H1 (cell line): Measurements from ENCODE around the gene CUL4A. TPM values are rescaled to one million over a fixed set of nuclear protein-coding genes. Genes with fewer than 3 reads are reported as not detected.

ENCODE experiments used
- CTCF ChIA-PET: fragments of 300-600 bp; sonication (Branson Sonifier 250); formaldehyde crosslinking; loops from one replicate; lab custom pipeline; 2021; ENCODE audit not compliant: partially characterized antibody; lab: Charles Lee
- POLR2A ChIA-PET: fragments of 300-600 bp; sonication (Branson Sonifier 250); formaldehyde crosslinking; loops from one replicate; lab custom pipeline; 2021; ENCODE audit warnings: inconsistent platforms; ENCODE audit not compliant: partially characterized antibody; lab: Charles Lee
- DNase-seq, 2 experiments: peaks; one replicate each; pipeline versions ENCODE4 v3.0.0 to v3.0.0-alpha.2; 2010 to 2022; ENCODE audit warnings: low spot score in 2 of 2, low read depth in 1 of 2, mixed read lengths in 1 of 2
- FAIRE-seq: peaks from 2 replicates; lab custom pipeline; 2011; peaks lifted over from hg19 to GRCh38; lab: Jason Lieb, UNC
- H2AFZ ChIP-seq: 2 replicates; pipeline ENCODE4 v1.8.1; 2012; ENCODE audit warnings: low read length, inconsistent platforms
- H2AK5ac ChIP-seq: 2 replicates; pipeline ENCODE4 v1.6.1; 2013; ENCODE audit warnings: low read depth, low read length
- H2BK120ac ChIP-seq: replicated peaks from 2 replicates; pipeline ENCODE3; 2013; ENCODE audit warnings: low read depth, low read length, inconsistent platforms
- H2BK12ac ChIP-seq: 2 replicates; pipeline ENCODE4 v1.6.1; 2013; ENCODE audit warnings: low read depth, low read length
- H2BK15ac ChIP-seq: 2 replicates; pipeline ENCODE4 v1.6.1; 2013; ENCODE audit warnings: low read length
- H2BK20ac ChIP-seq: 2 replicates; pipeline ENCODE4 v1.6.1; 2013; ENCODE audit warnings: low read length
- H2BK5ac ChIP-seq: 2 replicates; pipeline ENCODE4 v1.6.1; 2013; ENCODE audit warnings: low read depth, low read length
- H3K14ac ChIP-seq: 2 replicates; pipeline ENCODE4 v1.6.1; 2013; ENCODE audit warnings: inconsistent platforms; ENCODE audit not compliant: insufficient read length
- H3K18ac ChIP-seq: 2 replicates; pipeline ENCODE4 v1.6.1; 2013; ENCODE audit warnings: low read length; ENCODE audit errors: extremely low read depth
- H3K23ac ChIP-seq: 2 replicates; pipeline ENCODE4 v1.6.1; 2013; ENCODE audit warnings: inconsistent platforms; ENCODE audit not compliant: insufficient read length
- H3K23me2 ChIP-seq: 2 replicates; pipeline ENCODE4 v1.6.1; 2013; ENCODE audit warnings: low read depth, low read length
- H3K27ac ChIP-seq: 2 replicates; pipeline ENCODE4 v1.6.1; 2011; ENCODE audit warnings: low read depth, low read length, inconsistent platforms
- H3K27me3 ChIP-seq, 4 experiments: replicated peaks in 1 of 4; 1 replicate in 1 of 4; 2 replicates in 3 of 4; pipeline versions ENCODE4 v1.6.1 to v1.8.1; 2011 to 2013; ENCODE audit warnings: low read length in 3 of 4, mild to moderate bottlenecking in 3 of 4, inconsistent platforms in 2 of 4, mixed read lengths in 2 of 4, moderate library complexity in 1 of 4; ENCODE audit not compliant: control insufficient read depth in 3 of 4, insufficient read depth in 3 of 4; ENCODE audit errors: extremely low read depth in 1 of 4
- H3K36me3 ChIP-seq, 4 experiments: 2 replicates each; pipeline versions ENCODE4 v1.6.1 to v1.8.1; 2011 to 2013; ENCODE audit warnings: mild to moderate bottlenecking in 4 of 4, low read length in 3 of 4, moderate library complexity in 2 of 4, control low read depth in 1 of 4, inconsistent platforms in 1 of 4; ENCODE audit not compliant: insufficient read depth in 4 of 4, control insufficient read depth in 2 of 4
- H3K4ac ChIP-seq: replicated peaks from 2 replicates; pipeline ENCODE3; 2013; ENCODE audit warnings: low read length, low read depth, mixed read lengths, inconsistent platforms; ENCODE audit not compliant: insufficient read length
- H3K4me1 ChIP-seq, 4 experiments: replicated peaks in 1 of 4; 1 replicate in 1 of 4; 2 replicates in 3 of 4; pipeline versions ENCODE4 v1.6.1 to v1.8.1; 2011 to 2013; ENCODE audit warnings: low read length in 3 of 4, inconsistent platforms in 2 of 4, mixed read lengths in 1 of 4; ENCODE audit not compliant: insufficient read depth in 4 of 4, control insufficient read depth in 3 of 4
- H3K4me2 ChIP-seq, 2 experiments: 2 replicates each; pipeline versions ENCODE4 v1.6.1 to v1.8.1; 2011 to 2013; ENCODE audit warnings: low read depth in 2 of 2, low read length in 2 of 2, control low read depth in 1 of 2, inconsistent platforms in 1 of 2, mild to moderate bottlenecking in 1 of 2; ENCODE audit not compliant: insufficient read depth in 1 of 2
- H3K4me3 ChIP-seq, 4 experiments: fragments of 200-600, 300-600 bp in 1 of 4; sonication (generic), shearing (Covaris generic), sonication (Bioruptor Twin) in 1 of 4; 2 replicates each; pipeline versions ENCODE4 v1.5.1 to v1.8.1; 2011 to 2016; ENCODE audit warnings: low read length in 4 of 4, low read depth in 3 of 4, control low read depth in 2 of 4, inconsistent platforms in 2 of 4, mild to moderate bottlenecking in 2 of 4, mixed read lengths in 1 of 4, moderate library complexity in 1 of 4; ENCODE audit not compliant: insufficient read depth in 2 of 4; ENCODE audit errors: extremely low read depth in 1 of 4
- H3K56ac ChIP-seq: replicated peaks from 2 replicates; pipeline ENCODE3; 2013; ENCODE audit warnings: low read depth, mild to moderate bottlenecking, mixed read lengths, low read length, inconsistent platforms; ENCODE audit not compliant: insufficient read length
- H3K79me1 ChIP-seq: 2 replicates; pipeline ENCODE4 v1.6.1; 2013; ENCODE audit warnings: low read depth, low read length, control low read depth
- H3K79me2 ChIP-seq, 2 experiments: 2 replicates each; pipeline versions ENCODE4 v1.6.1 to v1.8.1; 2012 to 2013; ENCODE audit warnings: low read length in 2 of 2, mild to moderate bottlenecking in 2 of 2, inconsistent platforms in 1 of 2; ENCODE audit not compliant: insufficient read depth in 2 of 2, control insufficient read depth in 1 of 2
- H3K9ac ChIP-seq, 4 experiments: replicated peaks in 1 of 4; 1 replicate in 1 of 4; 2 replicates in 3 of 4; pipeline versions ENCODE4 v1.6.1 to v1.8.1; 2011 to 2013; ENCODE audit warnings: low read depth in 3 of 4, low read length in 3 of 4, control low read depth in 2 of 4, mild to moderate bottlenecking in 2 of 4, moderate library complexity in 2 of 4, inconsistent platforms in 1 of 4; ENCODE audit errors: extremely low read depth in 1 of 4
- H3K9me3 ChIP-seq, 2 experiments: 2 replicates each; pipeline versions ENCODE4 v1.6.1 to v1.8.1; 2012 to 2013; ENCODE audit warnings: mild to moderate bottlenecking in 2 of 2, moderate library complexity in 2 of 2, control low read depth in 1 of 2, inconsistent platforms in 1 of 2, low read depth in 1 of 2, low read length in 1 of 2, mixed read lengths in 1 of 2; ENCODE audit not compliant: insufficient read depth in 2 of 2
- H4K20me1 ChIP-seq, 2 experiments: replicated peaks in 1 of 2; 2 replicates each; pipeline versions ENCODE3 to v1.8.1; 2011 to 2013; ENCODE audit warnings: inconsistent platforms in 2 of 2, low read length in 2 of 2, mild to moderate bottlenecking in 1 of 2; ENCODE audit not compliant: insufficient read depth in 2 of 2, control insufficient read depth in 1 of 2
- H4K5ac ChIP-seq: 2 replicates; pipeline ENCODE4 v1.6.1; 2013; ENCODE audit warnings: low read length, low read depth, mixed read lengths, inconsistent platforms; ENCODE audit not compliant: insufficient read length
- H4K8ac ChIP-seq: 2 replicates; pipeline ENCODE4 v1.8.0; 2013; ENCODE audit warnings: mild to moderate bottlenecking, moderate library complexity, low read length, inconsistent platforms; ENCODE audit not compliant: insufficient read depth; ENCODE audit errors: extremely low read depth
- H4K91ac ChIP-seq: replicated peaks from 2 replicates; pipeline ENCODE3; 2013; ENCODE audit warnings: low read length, mixed read lengths, inconsistent platforms; ENCODE audit not compliant: insufficient read length
- CBX8 ChIP-seq: fragments of 300-800, 300-1000 bp; sonication (generic); IDR thresholded peaks from 2 replicates; pipeline ENCODE4 v1.7.1; 2016; ENCODE audit warnings: low read depth, low read length, borderline replicate concordance
- CHD1 ChIP-seq: IDR thresholded peaks from 2 replicates; pipeline ENCODE4 v1.6.1; 2012; ENCODE audit warnings: low read depth, low read length, improper control_type of control experiment
- CREB1 ChIP-seq: IDR thresholded peaks from 2 replicates; pipeline ENCODE4 v1.6.1; 2012; ENCODE audit warnings: inconsistent platforms
- CTBP2 ChIP-seq: IDR thresholded peaks from 2 replicates; pipeline ENCODE4 v1.7.0; 2011; ENCODE audit warnings: borderline replicate concordance, mild to moderate bottlenecking, moderate library complexity, mixed read lengths, low read length; ENCODE audit not compliant: insufficient read depth, insufficient read length
- KDM1A ChIP-seq: fragments of 200-600, 300-600 bp; sonication (generic); IDR thresholded peaks from 2 replicates; pipeline ENCODE4 v1.7.1; 2016; ENCODE audit warnings: mild to moderate bottlenecking, low read length, borderline replicate concordance
- NRF1 ChIP-seq: IDR thresholded peaks from 2 replicates; pipeline ENCODE4 v1.6.1; 2011; ENCODE audit warnings: mild to moderate bottlenecking, low read depth, low read length, improper control_type of control experiment
- POLR2A ChIP-seq, 2 experiments: IDR thresholded peaks; 1 replicate in 1 of 2; 2 replicates in 1 of 2; pipeline ENCODE4 v1.6.1; 2011; ENCODE audit warnings: low read depth in 2 of 2, low read length in 2 of 2, mild to moderate bottlenecking in 2 of 2; ENCODE audit errors: control extremely low read depth in 1 of 2
- POU5F1 ChIP-seq: IDR thresholded peaks from 2 replicates; pipeline ENCODE4 v1.6.1; 2011; ENCODE audit warnings: low read depth, mild to moderate bottlenecking, low read length, moderate library complexity
- RBBP5 ChIP-seq: IDR thresholded peaks from 2 replicates; pipeline ENCODE4 v1.7.1; 2012; ENCODE audit warnings: low read depth, mild to moderate bottlenecking, inconsistent platforms, low read length, moderate library complexity, borderline replicate concordance
- RNF2 ChIP-seq: fragments of 200-900, 300-1000 bp; sonication (generic); IDR thresholded peaks from 2 replicates; pipeline ENCODE4 v1.7.1; 2016; ENCODE audit warnings: borderline replicate concordance, low read depth, mild to moderate bottlenecking, antibody characterized with exemption, low read length; ENCODE audit not compliant: poor library complexity, severe bottlenecking; ENCODE audit errors: missing control alignments
- SP2 ChIP-seq: IDR thresholded peaks from 2 replicates; pipeline ENCODE4 v1.6.1; 2012; ENCODE audit warnings: mild to moderate bottlenecking, low read length, inconsistent platforms
- SRF ChIP-seq: IDR thresholded peaks from 2 replicates; pipeline ENCODE4 v1.6.1; 2011; ENCODE audit warnings: mild to moderate bottlenecking, low read depth, low read length, moderate library complexity
- WGBS, 2 experiments: shearing (Covaris generic) in 1 of 2; methylation state at CpG; one replicate each; pipeline versions ENCODE4 v1.1.6 to v1.1.7; 2013 to 2015; ENCODE audit warnings: low lambda C conversion rate in 2 of 2, mixed read lengths in 2 of 2, inconsistent platforms in 1 of 2, low coverage in 1 of 2, missing lambda C conversion rate in 1 of 2; ENCODE audit not compliant: insufficient replicate concordance in 2 of 2, insufficient coverage in 1 of 2, insufficient read length in 1 of 2; ENCODE audit errors: extremely low coverage in 1 of 2, missing lambda C conversion rate in 1 of 2; 5-methylcytosine and 5-hydroxymethylcytosine counted together
- polyA plus RNA-seq, 7 experiments: library from polyadenylated mRNA; depleted of rRNA in 3 of 7; stranded (reverse) in 5 of 7; unstranded in 2 of 7; fragments of >200 nt in 5 of 7; fragments of 200-250 nt in 2 of 7; gene quantifications; 1 replicate in 5 of 7; 2 replicates in 1 of 7; 4 replicates in 1 of 7; pipeline versions ENCODE4 v1.2.1 to v1.2.3, GENCODE V29; 2011 to 2013; ENCODE audit warnings: missing spikeins in 2 of 7, mixed read lengths in 2 of 7
- total RNA-seq: library from RNA; stranded (reverse); fragmentation: NEBNext Ultra II Directional; extraction: Animal tissue kit (Norgen Biotek cat#: 25700); gene quantifications from 2 replicates; pipeline ENCODE4 v1.2.1, GENCODE V29; 2021
- TF ChIP-seq, protein P1 (sequence below): IDR thresholded peaks from 2 replicates; pipeline ENCODE4 v1.6.1; 2012; ENCODE audit warnings: inconsistent platforms

Gene CUL4A
- total and polyA plus RNA-seq, 2 of the 8 experiments (the other 6 are each of a cell fraction or from before 2014, with no cell fraction given): 54.7 to 101 TPM

DNA sequence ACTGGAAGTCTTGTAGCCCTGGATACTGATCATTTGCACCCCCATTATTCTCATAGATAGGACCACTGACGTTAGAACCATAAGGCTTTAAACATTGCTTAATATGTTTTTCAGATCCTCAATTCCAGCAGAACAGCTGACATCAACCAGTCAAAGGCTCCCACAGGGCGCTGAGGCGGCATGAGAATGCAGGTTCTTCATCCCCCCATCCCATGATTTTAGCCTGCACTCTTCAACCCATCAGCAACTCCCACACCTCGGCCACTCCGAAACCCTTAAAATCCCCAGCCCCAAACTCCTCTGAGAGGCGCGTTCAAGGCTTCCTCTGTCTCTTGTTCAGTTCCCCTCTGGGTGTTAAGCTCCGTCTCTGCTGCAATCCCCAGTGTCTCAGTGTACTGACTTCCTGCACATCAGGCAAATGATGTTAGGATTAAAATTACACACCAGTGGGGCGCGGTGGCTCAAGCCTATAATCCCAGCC lies 63.3 kb downstream of the CUL4A start:
- H4K8ac ChIP-seq: peak overlapping the region; percentile 86; the same call in 1 of the 2 replicates
- no peaks in the 10 kb centered on the region for H3K23me2 ChIP-seq
- POLR2A ChIA-PET: interaction anchor here (0.7 to 1.5 kb wide), 4 partner anchors 8 to 55 kb away, joined by 3 read pairs; no protein-coding TSS in a partner anchor
- H2AK5ac ChIP-seq: no peak overlapping the region
- H3K27me3 ChIP-seq: no peaks in the 10 kb centered on the region
- H2BK5ac ChIP-seq: no peak overlapping the region
- no peak overlapping the region for H2AFZ ChIP-seq
- no peak overlapping the region for H3K4me2 ChIP-seq
- no peak for DNase-seq
- H4K91ac ChIP-seq: no peak overlapping the region
- FAIRE-seq: no peak
- no peak overlapping the region for H3K4me3 ChIP-seq
- H3K23ac ChIP-seq: no peak overlapping the region
- no peak overlapping the region for H4K5ac ChIP-seq
- 91% methylated on average over 10 of the region's 10 CpGs; no CpG with 5 or more reads in 1 of the 2 experiments for WGBS, 2 experiments
- peaks cover 0 to 3% of the 10 kb centered on the region in 2 experiments for H4K20me1 ChIP-seq
- no peak overlapping the region for H2BK120ac ChIP-seq
- H3K27ac ChIP-seq: no peak overlapping the region
- no peak overlapping the region for H3K56ac ChIP-seq
- no peak overlapping the region for H3K14ac ChIP-seq
- no peaks in the 10 kb centered on the region; a peak in 1 of 8 replicates for H3K36me3 ChIP-seq
- no peak overlapping the region for H3K9ac ChIP-seq
- H3K9me3 ChIP-seq: no peaks in the 10 kb centered on the region
- H3K79me1 ChIP-seq: no peaks in the 10 kb centered on the region; the same call in 1 of the 2 replicates
- CTCF ChIA-PET: interaction anchor here (0.6 to 2.9 kb wide), 7 partner anchors 14 to 179 kb away, joined by 3 to 11 read pairs (median 3); no protein-coding TSS in a partner anchor
- no peak overlapping the region for H3K4ac ChIP-seq
- no peak overlapping the region for H3K18ac ChIP-seq
- H3K4me1 ChIP-seq: no peaks in the 10 kb centered on the region
- H2BK20ac ChIP-seq: no peak overlapping the region
- no peak overlapping the region for H2BK12ac ChIP-seq
- H2BK15ac ChIP-seq: no peak overlapping the region
- H3K79me2 ChIP-seq: no peaks in the 10 kb centered on the region
- TF ChIP-seq POLR2A (IDR thresholded peaks at IDR 0.05; ENCODE audit: control extremely low read depth in 1 of 2, low read depth in 2 of 2, low read length in 2 of 2): no peak
- no peak for TF ChIP-seq CHD1
- no peak for TF ChIP-seq RBBP5
- no peak for TF ChIP-seq SP2
- TF ChIP-seq RNF2: no peak
- no peak for TF ChIP-seq CREB1
- no peak for TF ChIP-seq CBX8
- TF ChIP-seq CTBP2: no peak
- no peak for TF ChIP-seq KDM1A
- no peak for TF ChIP-seq NRF1
- no peak for TF ChIP-seq POU5F1
- TF ChIP-seq SRF: no peak
- TF ChIP-seq, protein P1, sequence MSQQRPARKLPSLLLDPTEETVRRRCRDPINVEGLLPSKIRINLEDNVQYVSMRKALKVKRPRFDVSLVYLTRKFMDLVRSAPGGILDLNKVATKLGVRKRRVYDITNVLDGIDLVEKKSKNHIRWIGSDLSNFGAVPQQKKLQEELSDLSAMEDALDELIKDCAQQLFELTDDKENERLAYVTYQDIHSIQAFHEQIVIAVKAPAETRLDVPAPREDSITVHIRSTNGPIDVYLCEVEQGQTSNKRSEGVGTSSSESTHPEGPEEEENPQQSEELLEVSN: no peak
